ENCODE results near the gene GSN.

GSN gene

DNA sequence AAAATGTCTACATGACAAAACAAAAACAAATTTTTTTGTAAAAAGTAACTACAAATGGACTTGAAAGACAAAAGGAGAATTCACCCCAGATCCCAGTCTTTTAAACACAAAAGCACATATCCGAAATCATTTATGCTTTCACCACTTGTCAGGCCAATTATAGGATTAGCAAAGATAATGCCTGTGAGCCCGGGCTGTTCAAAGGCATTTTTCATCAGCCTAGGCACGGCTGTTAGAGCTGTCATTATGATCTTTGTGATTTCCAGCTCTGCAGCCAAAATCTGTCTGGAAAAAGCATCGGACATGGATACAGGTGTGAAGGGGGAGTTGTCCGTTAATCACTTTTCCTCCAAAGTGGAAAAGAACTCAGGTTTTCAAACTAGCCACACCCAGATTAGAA is 42.7 kb upstream of the GSN start:
- H3K4me3 ChIP-seq (ENCODE audit: low read depth, low read length): no peak overlapping the region
- TF ChIP-seq, protein P1, sequence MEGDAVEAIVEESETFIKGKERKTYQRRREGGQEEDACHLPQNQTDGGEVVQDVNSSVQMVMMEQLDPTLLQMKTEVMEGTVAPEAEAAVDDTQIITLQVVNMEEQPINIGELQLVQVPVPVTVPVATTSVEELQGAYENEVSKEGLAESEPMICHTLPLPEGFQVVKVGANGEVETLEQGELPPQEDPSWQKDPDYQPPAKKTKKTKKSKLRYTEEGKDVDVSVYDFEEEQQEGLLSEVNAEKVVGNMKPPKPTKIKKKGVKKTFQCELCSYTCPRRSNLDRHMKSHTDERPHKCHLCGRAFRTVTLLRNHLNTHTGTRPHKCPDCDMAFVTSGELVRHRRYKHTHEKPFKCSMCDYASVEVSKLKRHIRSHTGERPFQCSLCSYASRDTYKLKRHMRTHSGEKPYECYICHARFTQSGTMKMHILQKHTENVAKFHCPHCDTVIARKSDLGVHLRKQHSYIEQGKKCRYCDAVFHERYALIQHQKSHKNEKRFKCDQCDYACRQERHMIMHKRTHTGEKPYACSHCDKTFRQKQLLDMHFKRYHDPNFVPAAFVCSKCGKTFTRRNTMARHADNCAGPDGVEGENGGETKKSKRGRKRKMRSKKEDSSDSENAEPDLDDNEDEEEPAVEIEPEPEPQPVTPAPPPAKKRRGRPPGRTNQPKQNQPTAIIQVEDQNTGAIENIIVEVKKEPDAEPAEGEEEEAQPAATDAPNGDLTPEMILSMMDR (IDR thresholded peaks at IDR 0.05; ENCODE audit: low read depth, low read length, missing control alignments): no peak
- DNase-seq (ENCODE audit: low read depth): no peak
- in situ Hi-C loops (cut with HindIII; ENCODE audit: low sequenced_read_pairs): loop anchor here (25.0 kb wide), 1 partner anchor 187 kb away; no protein-coding TSS in a partner anchor

DNA sequence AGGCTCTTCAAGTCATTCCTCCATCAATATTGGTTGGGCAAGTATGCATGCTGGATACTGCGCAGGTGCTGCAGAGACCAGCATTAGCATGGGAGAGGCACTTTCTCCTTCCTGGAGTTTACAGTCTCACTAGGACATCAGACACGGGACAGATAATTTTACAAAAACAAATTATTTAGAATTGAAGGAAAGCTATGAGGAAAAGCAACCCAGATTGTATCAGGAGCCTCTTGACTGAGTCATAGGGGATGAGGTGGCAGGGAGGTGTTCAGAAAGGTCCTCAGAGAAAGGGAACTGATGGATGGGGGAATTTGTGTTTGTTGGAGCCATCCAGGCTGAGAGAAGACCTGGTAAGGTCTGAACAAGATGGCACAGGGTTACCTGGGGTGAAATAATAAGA is 41.8 kb upstream of the GSN start:
- DNase-seq (ENCODE audit: low read depth): no peak
- H3K4me3 ChIP-seq (ENCODE audit: low read depth, low read length): no peak overlapping the region
- in situ Hi-C loops (cut with HindIII; ENCODE audit: low sequenced_read_pairs): loop anchor here (25.0 kb wide), 1 partner anchor 186 kb away; no protein-coding TSS in a partner anchor
- TF ChIP-seq, protein P1 (IDR thresholded peaks at IDR 0.05; ENCODE audit: low read depth, low read length, missing control alignments): no peak

DNA sequence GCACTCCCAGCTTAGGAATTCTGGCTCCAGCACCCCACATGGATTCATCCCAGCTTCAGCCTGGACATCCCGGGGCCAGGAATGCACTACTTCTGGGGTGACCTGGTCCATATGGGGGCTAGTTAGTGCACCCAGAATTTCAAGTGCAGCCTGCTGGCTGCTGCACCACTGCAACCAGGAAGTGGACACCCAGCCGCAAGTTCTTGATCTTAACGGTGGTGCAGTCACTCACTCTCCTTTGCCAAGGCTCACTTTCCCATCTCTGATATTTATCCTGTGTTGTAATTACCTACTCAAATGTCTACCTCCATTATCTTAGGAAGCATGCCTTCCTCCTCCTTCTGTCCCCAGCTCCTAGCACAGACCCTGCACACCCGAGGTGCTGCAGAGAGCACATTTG is 40.1 kb upstream of the GSN start:
- in situ Hi-C loops (cut with HindIII; ENCODE audit: low sequenced_read_pairs): loop anchor here (25.0 kb wide), 1 partner anchor 184 kb away; no protein-coding TSS in a partner anchor
- DNase-seq (ENCODE audit: low read depth): no peak
- TF ChIP-seq, protein P1 (IDR thresholded peaks at IDR 0.05; ENCODE audit: low read depth, low read length, missing control alignments): no peak
- no peak overlapping the region for H3K4me3 ChIP-seq (ENCODE audit: low read depth, low read length)

DNA sequence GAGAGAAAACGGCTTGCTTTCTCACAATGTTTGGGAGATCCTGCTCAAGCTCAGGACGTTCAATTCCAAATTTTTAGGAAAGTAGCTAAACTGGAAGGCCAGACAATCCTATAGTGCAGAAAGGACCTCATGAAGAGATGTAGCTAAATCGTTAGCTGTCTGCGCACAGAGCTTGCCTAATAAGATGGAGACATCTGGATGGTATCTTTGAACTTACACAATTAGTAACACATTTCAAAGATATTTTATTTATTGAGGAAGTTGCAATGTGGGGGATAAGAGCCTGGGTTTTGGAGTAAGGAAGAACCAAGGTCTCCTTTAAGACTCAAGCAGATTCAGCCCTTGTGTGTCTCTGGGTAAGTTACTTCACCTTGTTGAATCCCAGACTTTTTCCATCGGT is 37.7 kb upstream of the GSN start:
- in situ Hi-C loops (cut with HindIII; ENCODE audit: low sequenced_read_pairs): loop anchor here (25.0 kb wide), 1 partner anchor 182 kb away; no protein-coding TSS in a partner anchor
- TF ChIP-seq, protein P1 (IDR thresholded peaks at IDR 0.05; ENCODE audit: low read depth, low read length, missing control alignments): no peak
- DNase-seq (ENCODE audit: low read depth): no peak
- no peak overlapping the region for H3K4me3 ChIP-seq (ENCODE audit: low read depth, low read length)

DNA sequence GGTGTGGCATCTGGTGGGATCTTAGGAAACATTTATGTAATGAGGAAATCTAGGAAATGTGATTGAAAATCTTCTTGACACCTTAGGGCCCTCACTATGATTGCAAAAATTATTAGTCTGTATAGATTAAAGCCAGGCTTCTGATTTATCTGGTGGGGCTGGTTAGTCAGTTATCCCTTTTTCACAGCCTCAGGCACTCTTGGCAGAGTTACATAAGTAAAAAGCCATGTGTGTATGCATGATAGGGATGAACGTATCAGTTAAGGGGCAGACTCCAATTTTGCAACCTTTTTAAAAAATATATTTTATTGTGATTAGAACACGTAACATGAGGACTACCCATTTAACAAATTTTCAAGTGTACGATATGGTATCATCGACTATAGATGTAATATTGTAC is 35.7 kb upstream of the GSN start:
- DNase-seq (ENCODE audit: low read depth): no peak

DNA sequence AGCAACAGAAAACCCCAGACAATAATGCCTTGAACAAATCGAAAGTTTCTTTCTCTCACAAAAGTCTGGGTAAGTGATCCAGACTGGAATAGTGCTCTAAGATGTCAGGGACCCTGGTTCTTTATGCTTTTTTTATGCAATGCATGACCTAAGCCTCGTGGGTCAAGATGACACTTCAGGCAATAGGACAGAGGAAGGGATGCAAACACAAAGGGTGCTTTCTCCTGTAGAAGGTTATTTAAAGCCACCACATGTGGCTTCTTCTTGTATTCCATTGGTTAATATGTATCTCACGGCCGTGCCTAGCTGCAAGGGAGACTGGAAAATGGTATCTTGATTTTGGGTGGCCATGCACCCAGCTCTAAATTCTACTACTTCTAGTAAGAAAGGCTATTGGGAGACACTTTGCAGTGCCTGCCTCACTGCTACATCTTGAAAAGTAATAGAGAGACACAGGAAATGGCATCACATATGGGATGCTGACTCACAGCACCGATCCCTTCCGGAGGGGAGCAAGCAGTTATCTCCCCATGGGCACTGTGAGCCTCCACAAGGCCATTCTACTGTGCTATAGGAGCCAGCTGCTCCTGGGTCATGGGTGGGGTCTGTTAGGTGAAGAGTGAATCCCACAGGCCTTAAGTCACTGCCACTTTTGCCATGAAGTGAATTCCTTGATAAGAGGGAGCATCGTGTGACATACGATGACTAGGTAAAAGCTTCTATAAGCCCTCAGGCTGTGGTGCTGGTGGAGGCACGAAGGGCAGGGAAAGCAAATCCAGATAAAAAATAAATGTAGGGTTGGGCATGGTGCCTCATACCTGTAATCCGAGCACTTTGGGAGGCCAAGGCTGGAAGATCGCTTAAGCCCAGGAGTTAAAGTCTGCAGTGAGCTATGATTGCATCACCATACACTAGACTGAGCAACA is 33.8 kb upstream of the GSN start:
- in situ Hi-C loops (cut with HindIII; ENCODE audit: low sequenced_read_pairs): loop anchor here (25.0 kb wide), 1 partner anchor 178 kb away; no protein-coding TSS in a partner anchor
- no peak overlapping the region for H3K4me3 ChIP-seq (ENCODE audit: low read depth, low read length)
- DNase-seq (ENCODE audit: low read depth): no peak

More for the DNA sequence above, 35.7 kb upstream of the GSN start:
- in situ Hi-C loops (cut with HindIII; ENCODE audit: low sequenced_read_pairs): loop anchor here (25.0 kb wide), 1 partner anchor 180 kb away; no protein-coding TSS in a partner anchor
- TF ChIP-seq, protein P1 (IDR thresholded peaks at IDR 0.05; ENCODE audit: low read depth, low read length, missing control alignments): no peak
- H3K4me3 ChIP-seq (ENCODE audit: low read depth, low read length): no peak overlapping the region

More for the DNA sequence above, 33.8 kb upstream of the GSN start:
- TF ChIP-seq, protein P1 (IDR thresholded peaks at IDR 0.05; ENCODE audit: low read depth, low read length, missing control alignments): no peak
